Mammary epithelial cell (primary cell): ENCODE data around the gene CELF5.

Source experiments
- EZH2 ChIP-seq: IDR thresholded peaks from 2 replicates; pipeline ENCODE4 v1.6.1; 2012; ENCODE audit warnings: low read length, inconsistent platforms, borderline replicate concordance
- TF ChIP-seq, protein P1 (sequence below), 2 donors: IDR thresholded peaks in 1 of 2; conservative IDR thresholded peaks in 1 of 2; 2 replicates each; pipeline ENCODE4 v1.5.1; 2011 to 2012; ENCODE audit warnings: inconsistent platforms in 2 of 2, low read length in 2 of 2, mild to moderate bottlenecking in 2 of 2, control low read depth in 1 of 2, low read depth in 1 of 2; ENCODE audit not compliant: insufficient read depth in 1 of 2; ENCODE audit errors: extremely low read depth in 1 of 2

- TF ChIP-seq, protein P1, sequence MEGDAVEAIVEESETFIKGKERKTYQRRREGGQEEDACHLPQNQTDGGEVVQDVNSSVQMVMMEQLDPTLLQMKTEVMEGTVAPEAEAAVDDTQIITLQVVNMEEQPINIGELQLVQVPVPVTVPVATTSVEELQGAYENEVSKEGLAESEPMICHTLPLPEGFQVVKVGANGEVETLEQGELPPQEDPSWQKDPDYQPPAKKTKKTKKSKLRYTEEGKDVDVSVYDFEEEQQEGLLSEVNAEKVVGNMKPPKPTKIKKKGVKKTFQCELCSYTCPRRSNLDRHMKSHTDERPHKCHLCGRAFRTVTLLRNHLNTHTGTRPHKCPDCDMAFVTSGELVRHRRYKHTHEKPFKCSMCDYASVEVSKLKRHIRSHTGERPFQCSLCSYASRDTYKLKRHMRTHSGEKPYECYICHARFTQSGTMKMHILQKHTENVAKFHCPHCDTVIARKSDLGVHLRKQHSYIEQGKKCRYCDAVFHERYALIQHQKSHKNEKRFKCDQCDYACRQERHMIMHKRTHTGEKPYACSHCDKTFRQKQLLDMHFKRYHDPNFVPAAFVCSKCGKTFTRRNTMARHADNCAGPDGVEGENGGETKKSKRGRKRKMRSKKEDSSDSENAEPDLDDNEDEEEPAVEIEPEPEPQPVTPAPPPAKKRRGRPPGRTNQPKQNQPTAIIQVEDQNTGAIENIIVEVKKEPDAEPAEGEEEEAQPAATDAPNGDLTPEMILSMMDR (conservative IDR thresholded peaks at IDR 0.05 in 1 of 2, IDR thresholded peaks at IDR 0.05 in 1 of 2; ENCODE audit: extremely low read depth in 1 of 2, insufficient read depth in 1 of 2, low read depth in 1 of 2, low read length in 2 of 2), result no peak
- TF ChIP-seq EZH2, result no peak
Observed at GRCh38 chr19:3275583-3276340, 51.3 kb downstream of the CELF5 start.
